ENCODE results near the gene SPRYD3. TPM values are rescaled to one million over a fixed set of nuclear protein-coding genes. Genes with fewer than 3 reads are reported as not detected.
A peak's percentile ranks its signal among the peaks of the same experiment; 100 is the strongest.
"Not testable (repeated sequence)": the region's sequence is repeated elsewhere in the genome, so short reads cannot be mapped to it uniquely, and the experiment has no call there.

SPRYD3 gene
- total RNA-seq, 1 donor from 2014 or later = 21.8 TPM

- not testable (repeated sequence) for H3K27ac ChIP-seq (ENCODE audit: low read depth, low read length); FAIRE-seq; H3K4me3 Mint-ChIP-seq (ENCODE audit: unreplicated experiment); H2AFZ ChIP-seq (ENCODE audit: low read depth, low read length); H3K79me2 ChIP-seq (ENCODE audit: insufficient read depth, low read length); H3K27ac Mint-ChIP-seq (ENCODE audit: unreplicated experiment); H3K9me3 ChIP-seq (ENCODE audit: insufficient read depth, low read depth, low read length); H3K9ac ChIP-seq (ENCODE audit: low read length); H3K4me3 ChIP-seq (ENCODE audit: insufficient read depth, low read depth, low read length); H3K36me3 Mint-ChIP-seq (ENCODE audit: low read depth, unreplicated experiment); H3K9me3 Mint-ChIP-seq (ENCODE audit: unreplicated experiment); H3K4me2 ChIP-seq (ENCODE audit: low read length); H3K36me3 ChIP-seq (ENCODE audit: insufficient read depth, low read length); DNase-seq (ENCODE audit: low read depth); H4K20me1 ChIP-seq (ENCODE audit: insufficient read depth, low read length); H3K27me3 ChIP-seq (ENCODE audit: insufficient read depth, low read length)
- Mint-ChIP-seq H3K4me1 (ENCODE audit: low read depth, unreplicated experiment) (peaks cover 20% of the 10 kb centered on the region), H3K27me3 (ENCODE audit: low read depth, unreplicated experiment) (peaks cover 35% of the 10 kb centered on the region)
- peaks cover 31% of the 10 kb centered on the region for H3K4me1 ChIP-seq (ENCODE audit: insufficient read depth, low read length)
Observed at GRCh38 chr12:53094796-53095595, 15.8 kb upstream of the SPRYD3 start.

DNA sequence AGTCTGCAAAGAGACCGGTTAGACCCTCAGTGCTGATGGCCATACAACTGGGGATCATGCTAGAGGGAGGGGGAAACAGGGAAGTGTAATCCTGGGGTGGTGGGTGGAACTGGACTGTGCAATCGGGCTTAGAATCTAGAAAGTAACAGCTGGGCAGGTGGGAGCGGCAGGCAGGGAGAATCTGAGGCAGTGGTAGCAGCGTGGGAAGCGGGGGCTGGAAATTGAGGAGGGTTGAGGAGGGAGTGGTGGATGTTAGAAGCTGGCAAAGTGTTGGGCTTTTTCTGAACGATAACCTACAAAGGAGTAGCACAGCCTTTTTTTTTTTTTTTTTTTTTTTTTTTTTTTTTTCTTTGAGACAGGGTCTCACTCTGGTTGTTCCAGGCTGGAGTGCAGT is 15.2 kb upstream of the SPRYD3 start:
- Histone ChIP-seq H3K79me2 (ENCODE audit: insufficient read depth, low read length) (no peaks in the 10 kb centered on the region), H2AFZ (ENCODE audit: low read depth, low read length) (no peak overlapping the region), H4K20me1 (ENCODE audit: insufficient read depth, low read length) (no peaks in the 10 kb centered on the region), H3K9me3 (ENCODE audit: insufficient read depth, low read depth, low read length) (no peaks in the 10 kb centered on the region), H3K27ac (ENCODE audit: low read depth, low read length) (no peak overlapping the region), H3K27me3 (ENCODE audit: insufficient read depth, low read length) (no peaks in the 10 kb centered on the region), H3K4me1 (ENCODE audit: insufficient read depth, low read length) (peaks cover 31% of the 10 kb centered on the region), H3K9ac (ENCODE audit: low read length) (no peak overlapping the region), H3K36me3 (ENCODE audit: insufficient read depth, low read length) (no peaks in the 10 kb centered on the region), H3K4me2 (ENCODE audit: low read length) (no peak overlapping the region), H3K4me3 (ENCODE audit: insufficient read depth, low read depth, low read length) (no peak overlapping the region)
- DNase-seq (ENCODE audit: low read depth) = no peak
- H3K4me3 Mint-ChIP-seq (ENCODE audit: unreplicated experiment) = no peak overlapping the region
- TF ChIP-seq EZH2 (IDR thresholded peaks at IDR 0.05; ENCODE audit: insufficient read depth, low read length) = no peak
- H3K27ac Mint-ChIP-seq (ENCODE audit: unreplicated experiment) = no peak overlapping the region
- no peaks in the 10 kb centered on the region for H3K36me3 Mint-ChIP-seq (ENCODE audit: low read depth, unreplicated experiment)
- peaks cover 20% of the 10 kb centered on the region for H3K4me1 Mint-ChIP-seq (ENCODE audit: low read depth, unreplicated experiment)
- H3K9me3 Mint-ChIP-seq (ENCODE audit: unreplicated experiment) = peaks cover 2% of the 10 kb centered on the region
- no peak for FAIRE-seq
- peaks cover 37% of the 10 kb centered on the region for H3K27me3 Mint-ChIP-seq (ENCODE audit: low read depth, unreplicated experiment)

DNA sequence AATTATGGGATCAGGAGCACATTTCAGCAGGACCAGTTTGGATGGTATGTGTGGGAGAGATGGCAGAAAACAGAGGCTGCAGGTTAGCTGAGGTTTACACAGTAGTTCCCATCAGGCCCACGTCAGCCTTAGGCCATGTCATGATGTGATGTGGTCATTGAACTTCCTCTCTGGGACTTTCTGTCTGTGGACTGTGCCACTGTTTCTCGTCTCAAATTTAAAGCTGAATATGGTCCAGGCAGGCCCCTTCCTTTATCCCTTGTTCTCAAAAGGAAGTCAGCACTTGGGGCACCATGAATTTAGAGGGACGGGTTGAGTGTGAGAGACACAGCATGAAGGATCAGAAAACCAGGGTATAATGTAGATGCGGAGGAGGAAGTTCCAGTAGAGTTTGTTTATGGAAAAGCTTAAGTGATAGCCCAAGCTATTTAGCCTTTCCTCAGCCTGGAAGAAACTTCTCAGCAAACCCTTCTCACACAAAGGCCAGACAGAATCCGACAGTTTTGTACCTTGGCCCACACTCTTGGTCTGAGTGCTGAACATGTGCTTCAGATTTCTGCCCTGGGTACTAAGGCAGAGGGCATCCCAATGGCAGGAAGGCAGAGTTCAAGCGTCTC is 14.7 kb upstream of the SPRYD3 start:
- Histone ChIP-seq H3K4me3 (ENCODE audit: insufficient read depth, low read depth, low read length) (no peak overlapping the region), H3K36me3 (ENCODE audit: insufficient read depth, low read length) (no peaks in the 10 kb centered on the region), H3K9me3 (ENCODE audit: insufficient read depth, low read depth, low read length) (no peaks in the 10 kb centered on the region), H4K20me1 (ENCODE audit: insufficient read depth, low read length) (no peaks in the 10 kb centered on the region), H3K79me2 (ENCODE audit: insufficient read depth, low read length) (no peaks in the 10 kb centered on the region), H3K27me3 (ENCODE audit: insufficient read depth, low read length) (no peaks in the 10 kb centered on the region), H3K9ac (ENCODE audit: low read length) (no peak overlapping the region), H3K4me1 (ENCODE audit: insufficient read depth, low read length) (peaks cover 26% of the 10 kb centered on the region), H2AFZ (ENCODE audit: low read depth, low read length) (peak overlapping the region; percentile 6), H3K27ac (ENCODE audit: low read depth, low read length) (no peak overlapping the region), H3K4me2 (ENCODE audit: low read length) (no peak overlapping the region)
- H3K36me3 Mint-ChIP-seq (ENCODE audit: low read depth, unreplicated experiment) = no peaks in the 10 kb centered on the region
- H3K27me3 Mint-ChIP-seq (ENCODE audit: low read depth, unreplicated experiment) = peaks cover 37% of the 10 kb centered on the region
- TF ChIP-seq CTCF (IDR thresholded peaks at IDR 0.05; ENCODE audit: insufficient read depth, low read depth, low read length) = no peak
- TF ChIP-seq EZH2 (IDR thresholded peaks at IDR 0.05; ENCODE audit: insufficient read depth, low read length) = no peak
- no peak overlapping the region for H3K27ac Mint-ChIP-seq (ENCODE audit: unreplicated experiment)
- peaks cover 2% of the 10 kb centered on the region for H3K9me3 Mint-ChIP-seq (ENCODE audit: unreplicated experiment)
- DNase-seq (ENCODE audit: low read depth) (no peak), FAIRE-seq (no peak)
- no peak overlapping the region for H3K4me3 Mint-ChIP-seq (ENCODE audit: unreplicated experiment)
- peaks cover 15% of the 10 kb centered on the region for H3K4me1 Mint-ChIP-seq (ENCODE audit: low read depth, unreplicated experiment)

Measured in astrocyte (in vitro differentiated cells and primary cell).